Activated CD4-positive, alpha-beta T cell treated with anti-CD3 and anti-CD28 coated beads, Interleukin-2, amount 50 U/mL, for 16 hours (primary cell): Measurements from ENCODE around the gene SRGAP2B.
"Not testable (repeated sequence)": the region's sequence is repeated elsewhere in the genome, so short reads cannot be mapped to it uniquely, and the experiment has no call there.

Experiments used
- DNase-seq: peaks from one replicate; pipeline ENCODE4 v3.0.0-alpha.2; 2020

The SRGAP2B gene

GRCh38 chr1:144992915-144993314 is 102.2 kb downstream of the SRGAP2B start:
- DNase-seq = peak; percentile 34

- DNase-seq = not testable (repeated sequence)
Measured at GRCh38 chr1:144990611-144991010, 104.5 kb downstream of the SRGAP2B start.

GRCh38 chr1:144987131-144987530 is 108.0 kb downstream of the SRGAP2B start:
- not testable (repeated sequence) for DNase-seq

DNA sequence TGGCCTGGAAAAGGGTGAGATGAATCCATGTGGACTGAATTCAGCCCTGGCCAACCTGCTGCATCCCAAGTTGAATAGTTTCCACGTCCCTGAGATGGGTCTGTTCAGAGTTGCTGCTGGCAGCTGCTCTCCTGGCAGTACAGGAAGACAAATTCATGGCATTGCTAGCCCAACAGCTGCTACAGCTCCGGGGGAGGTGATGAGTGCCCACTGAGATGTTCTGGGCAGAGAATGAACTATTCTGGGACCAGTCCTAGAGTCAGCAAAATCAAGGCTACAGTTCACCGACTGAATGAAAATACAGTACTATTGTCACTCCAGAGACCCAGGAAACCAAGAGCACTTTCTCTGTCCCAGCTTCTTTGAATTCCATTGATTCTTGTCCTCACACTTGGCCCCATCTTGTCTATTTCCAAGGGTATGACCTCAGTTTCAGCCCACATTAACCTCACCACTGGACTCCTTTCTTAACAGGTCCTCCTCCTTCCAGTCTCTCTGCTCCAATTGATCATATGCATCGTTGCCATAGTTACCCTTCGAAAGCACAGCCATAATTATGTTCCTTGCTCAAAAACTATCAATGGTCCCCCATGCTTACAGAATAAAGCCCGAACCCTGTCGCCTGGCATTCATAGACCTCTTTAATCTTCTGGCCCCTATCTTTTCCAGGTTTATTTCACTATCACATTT is 108.8 kb downstream of the SRGAP2B start:
- DNase-seq = not testable (repeated sequence)

- DNase-seq = not testable (repeated sequence)
Measured at GRCh38 chr1:144985550-144986170, 109.5 kb downstream of the SRGAP2B start.

GRCh38 chr1:144982802-144983525 is 112.2 kb downstream of the SRGAP2B start:
- DNase-seq = not testable (repeated sequence)

DNA sequence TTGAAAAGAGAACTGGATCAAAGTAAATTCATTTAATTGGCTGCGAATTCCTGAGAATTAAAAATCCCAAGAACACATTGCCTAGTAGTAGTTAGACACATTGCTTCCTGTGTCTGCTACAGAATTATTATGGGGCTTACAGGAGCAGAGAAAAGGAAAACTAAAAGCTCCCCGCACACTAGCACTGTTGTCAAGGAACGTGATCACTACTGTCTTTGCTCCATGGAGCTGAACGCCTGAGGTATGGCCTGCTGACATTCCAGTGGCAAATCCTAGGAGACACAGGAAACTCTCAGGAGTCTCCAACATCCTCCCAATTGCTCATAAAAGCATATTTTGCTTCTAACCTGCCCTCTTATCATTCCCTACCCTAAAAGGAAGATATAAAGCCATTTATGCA is 114.0 kb downstream of the SRGAP2B start:
- not testable (repeated sequence) for DNase-seq

GRCh38 chr1:144979960-144980595 is 115.0 kb downstream of the SRGAP2B start:
- not testable (repeated sequence) for DNase-seq

DNA sequence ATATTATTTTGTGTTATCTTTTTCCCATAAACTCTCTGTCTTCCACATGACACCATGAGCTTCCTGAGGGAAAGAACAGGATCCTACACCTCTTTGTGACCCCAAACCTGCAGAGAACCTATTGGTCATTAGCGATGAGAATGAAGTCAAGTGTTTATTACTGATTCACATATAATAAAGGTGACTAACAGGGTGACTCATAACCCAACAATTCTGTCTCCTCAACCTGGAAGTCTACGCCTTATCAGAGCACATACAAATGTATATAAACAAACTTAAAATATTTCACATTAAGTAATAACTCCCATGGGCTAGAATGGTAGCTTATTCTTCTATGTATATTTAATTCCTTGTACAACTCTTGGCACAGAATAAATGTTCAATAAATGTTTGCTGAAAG is 117.3 kb downstream of the SRGAP2B start:
- DNase-seq = not testable (repeated sequence)

- not testable (repeated sequence) for DNase-seq
Measured at GRCh38 chr1:144971936-144972335, 123.2 kb downstream of the SRGAP2B start.

- DNase-seq = not testable (repeated sequence)
Measured at GRCh38 chr1:144966488-144966887, 128.6 kb downstream of the SRGAP2B start.

- DNase-seq = not testable (repeated sequence)
Measured at GRCh38 chr1:144964765-144965164, 130.4 kb downstream of the SRGAP2B start.

DNA sequence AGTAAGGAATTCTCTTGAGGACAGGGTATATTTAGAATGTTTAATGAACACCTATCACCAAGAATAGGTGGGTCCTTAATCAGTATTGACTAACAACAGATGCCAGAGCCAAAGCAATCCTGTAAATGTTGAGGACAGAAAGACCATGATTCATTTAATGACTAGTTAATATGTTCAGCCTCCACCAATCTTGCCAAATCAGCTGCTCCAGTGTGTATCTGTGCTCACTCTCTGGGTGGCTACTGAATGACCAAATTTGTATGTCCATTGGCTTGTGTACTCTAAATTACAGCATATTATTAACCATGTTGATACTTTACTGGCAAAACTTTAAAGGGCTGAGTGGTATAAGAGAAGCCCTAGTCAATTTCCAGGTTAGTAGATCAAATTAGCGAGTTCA is 130.9 kb downstream of the SRGAP2B start:
- DNase-seq = not testable (repeated sequence)

DNA sequence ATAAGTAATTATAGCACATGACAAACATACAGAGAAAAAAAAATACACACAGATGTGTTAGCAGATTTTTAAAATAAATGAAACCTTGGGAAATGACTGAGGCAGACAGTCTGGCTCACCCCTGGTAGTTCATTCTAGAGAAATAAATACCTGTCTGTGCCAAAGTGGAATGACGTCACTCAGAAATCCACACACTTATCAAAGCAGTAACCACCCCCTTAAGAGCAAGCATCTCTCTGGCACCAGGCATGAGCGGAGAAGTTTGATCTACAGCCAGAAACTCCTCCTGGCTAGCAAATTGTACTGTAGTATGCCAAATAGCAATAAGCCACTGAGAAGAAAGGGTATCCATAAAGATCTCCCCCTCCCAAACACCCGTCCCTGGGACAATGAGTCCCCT is 131.6 kb downstream of the SRGAP2B start:
- DNase-seq = not testable (repeated sequence)

GRCh38 chr1:144961604-144962583 is 133.2 kb downstream of the SRGAP2B start:
- DNase-seq = not testable (repeated sequence)

DNA sequence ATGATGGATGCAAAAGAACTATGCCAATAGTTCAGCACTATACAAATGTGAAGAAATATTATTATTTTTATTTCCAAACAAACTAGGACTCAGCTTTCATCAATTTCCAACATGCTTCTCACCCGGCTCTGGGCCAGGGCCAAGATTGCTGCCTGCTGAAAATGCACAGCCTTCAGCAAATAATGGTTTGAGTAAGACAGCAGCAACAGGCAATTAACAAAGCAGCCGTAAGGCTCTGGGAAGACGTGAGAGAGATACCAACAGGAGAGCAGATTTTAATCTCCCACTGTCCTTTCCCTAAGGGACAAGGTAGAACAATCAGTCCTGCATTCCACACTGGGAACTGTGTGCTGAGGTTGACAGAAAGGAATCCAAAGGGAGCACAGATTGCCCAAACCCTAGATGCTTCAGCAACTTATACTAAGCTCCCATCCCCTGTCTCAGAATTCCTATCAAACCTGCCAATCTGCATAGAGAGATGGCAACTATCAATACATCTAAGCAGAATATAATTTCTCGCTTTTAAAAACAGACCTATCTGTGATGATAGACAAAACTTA is 134.1 kb downstream of the SRGAP2B start:
- not testable (repeated sequence) for DNase-seq

GRCh38 chr1:144948390-144948789 is 146.7 kb downstream of the SRGAP2B start:
- DNase-seq = not testable (repeated sequence)

DNA sequence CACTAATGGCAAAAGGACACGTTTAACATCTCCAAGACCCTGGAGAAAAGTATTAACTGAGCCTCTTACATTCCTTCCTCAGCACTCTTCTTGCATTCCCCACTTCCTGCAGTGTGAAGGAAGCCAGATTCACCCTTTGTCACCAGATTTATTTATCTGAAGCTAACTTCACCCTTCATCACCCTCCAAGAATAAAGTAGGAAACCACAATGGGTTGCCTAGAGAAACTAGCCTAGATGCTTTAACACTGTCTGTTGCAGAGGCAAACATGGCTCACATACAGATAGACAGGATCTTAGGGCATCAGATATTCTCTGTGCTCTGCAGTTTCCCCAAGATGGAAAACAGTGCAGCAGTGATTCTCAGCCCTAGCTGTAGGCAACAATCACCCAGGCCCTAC is 147.6 kb downstream of the SRGAP2B start:
- not testable (repeated sequence) for DNase-seq

- DNase-seq = not testable (repeated sequence)
Measured at GRCh38 chr1:144946525-144947480, 148.3 kb downstream of the SRGAP2B start.

DNA sequence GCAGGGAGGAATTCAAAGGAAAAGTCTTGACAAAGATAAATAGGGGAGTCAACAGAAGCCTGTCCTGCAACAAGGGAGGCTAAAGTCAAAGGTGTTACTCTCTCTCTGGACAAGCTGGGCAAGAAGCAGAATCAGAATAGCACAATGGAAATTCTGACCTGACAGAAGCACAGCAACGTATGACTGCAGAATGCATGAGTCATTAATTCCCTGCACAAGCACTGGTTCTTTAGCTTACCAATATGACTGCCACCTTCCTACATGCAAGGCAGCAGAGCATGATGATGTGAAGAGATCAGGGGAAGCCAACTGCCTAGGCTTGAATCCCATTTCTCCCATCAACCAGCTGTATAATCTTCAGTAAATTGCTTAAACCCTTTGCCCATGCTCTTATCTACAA is 153.4 kb downstream of the SRGAP2B start:
- DNase-seq = peak; percentile 29
